ENCODE measurements around the gene SEMA3B.
"Not testable (repeated sequence)": the region's sequence is repeated elsewhere in the genome, so short reads cannot be mapped to it uniquely, and the experiment has no call there.

SEMA3B gene

GRCh38 chr3:50295553-50296431, 26.8 kb downstream of the SEMA3B start:
- no peak for DNase-seq

DNA sequence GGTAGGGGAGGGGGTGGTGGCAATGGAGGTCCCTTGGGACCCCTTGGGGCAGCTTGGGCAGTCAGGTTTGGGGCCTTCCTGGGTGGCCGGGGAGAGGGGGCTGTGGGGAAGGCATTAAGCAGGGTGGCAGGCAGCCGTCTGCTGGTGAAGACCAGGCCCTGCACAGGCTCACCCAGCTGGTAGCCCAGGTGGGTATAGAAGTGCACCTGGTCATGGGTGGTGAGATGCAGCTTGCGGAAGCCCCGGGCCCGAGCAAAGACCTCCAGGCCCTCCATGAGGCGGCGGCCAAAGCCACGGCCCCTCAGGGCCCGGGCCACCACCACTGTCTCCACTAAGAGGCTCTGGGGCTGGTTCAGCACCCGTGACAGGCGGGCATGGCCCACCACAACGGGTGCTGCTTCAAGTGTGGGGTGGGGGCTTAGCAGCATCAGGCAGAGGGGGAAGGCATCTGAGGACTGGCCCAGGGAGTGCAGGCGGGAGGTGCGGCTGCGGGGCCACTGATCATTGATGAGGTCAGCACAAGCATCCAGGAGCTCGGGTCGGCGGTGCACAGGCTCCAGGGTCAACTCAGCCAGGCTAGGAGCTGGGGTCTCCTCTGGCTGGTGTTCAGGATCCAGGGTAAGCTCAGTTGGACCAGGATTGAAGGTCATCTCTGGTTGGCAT, 27.9 kb downstream of the SEMA3B start:
- no peak for DNase-seq

DNA sequence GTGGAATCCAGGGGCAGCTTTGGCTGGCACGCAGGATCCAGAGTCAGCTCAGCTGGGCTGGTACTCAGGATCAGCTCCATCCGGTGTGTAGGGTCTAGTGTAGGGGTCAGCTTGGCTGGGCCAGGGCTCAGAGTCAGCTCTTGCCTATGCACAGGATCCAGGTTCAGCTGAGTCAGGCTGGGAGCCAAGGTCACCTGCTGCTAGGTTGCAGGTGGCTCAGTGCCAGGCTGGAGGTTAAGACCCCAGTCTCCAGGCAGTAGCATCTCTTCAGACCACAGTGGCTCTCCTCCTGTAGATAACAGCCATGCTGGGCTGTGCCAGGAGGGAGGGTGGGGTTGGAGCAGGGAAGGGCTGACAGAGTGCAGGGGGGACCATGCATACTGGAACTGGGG, 28.4 kb downstream of the SEMA3B start:
- no peak for DNase-seq

- DNase-seq, result no peak
Measured at GRCh38 chr3:50297896-50298725, 29.2 kb downstream of the SEMA3B start.

DNA sequence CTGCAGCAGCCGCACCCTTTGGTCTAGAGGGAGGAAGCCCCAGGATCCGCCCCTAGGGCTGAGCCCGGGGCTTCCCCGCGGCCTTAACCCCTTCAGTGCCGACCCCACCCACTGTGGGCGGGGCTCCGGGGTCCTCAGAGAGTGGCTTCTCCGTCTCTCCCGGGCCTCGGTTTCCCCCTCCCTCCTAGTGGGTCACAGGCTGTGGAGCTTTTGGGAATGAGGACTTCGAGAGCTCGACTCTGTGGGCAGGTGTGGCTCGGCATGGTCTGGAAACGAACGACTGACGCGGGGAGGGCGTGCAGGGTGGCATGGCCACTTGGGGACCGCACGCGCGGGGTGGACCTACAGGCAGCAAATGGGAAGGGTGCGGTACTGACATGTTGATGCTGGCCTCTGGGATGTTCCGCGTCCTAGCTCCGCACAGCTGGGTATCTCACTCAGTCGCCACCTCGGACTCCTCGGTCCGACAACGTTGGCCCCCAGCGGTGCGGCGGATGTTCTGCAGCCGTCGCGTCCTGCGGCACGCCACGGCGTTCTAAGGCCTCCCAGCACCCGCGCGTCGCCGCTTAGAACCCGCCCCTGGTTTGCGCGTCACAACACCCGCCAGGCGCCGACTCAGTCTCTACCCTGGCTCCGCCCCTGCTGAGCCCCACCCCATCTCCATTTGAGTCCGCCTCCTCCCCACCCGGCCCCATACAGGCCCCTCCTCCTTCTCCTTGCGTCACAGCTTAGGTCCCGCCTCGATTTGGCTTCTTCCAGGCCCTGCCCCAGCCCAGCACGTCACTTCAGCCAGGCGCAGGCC, 30.1 kb downstream of the SEMA3B start, which contains the start of the genes HYAL3 and NAA80:
Gene HYAL3 (minus strand): TSS at position 570 of the 802 bp plus-strand sequence. CDS start 3,803 bp downstream, outside the sequence.
Gene NAA80 (minus strand): TSS at position 570 of the 802 bp plus-strand sequence. CDS start 1,942 bp downstream, outside the sequence.
- peak; percentile 99 to 100 for DNase-seq

DNA sequence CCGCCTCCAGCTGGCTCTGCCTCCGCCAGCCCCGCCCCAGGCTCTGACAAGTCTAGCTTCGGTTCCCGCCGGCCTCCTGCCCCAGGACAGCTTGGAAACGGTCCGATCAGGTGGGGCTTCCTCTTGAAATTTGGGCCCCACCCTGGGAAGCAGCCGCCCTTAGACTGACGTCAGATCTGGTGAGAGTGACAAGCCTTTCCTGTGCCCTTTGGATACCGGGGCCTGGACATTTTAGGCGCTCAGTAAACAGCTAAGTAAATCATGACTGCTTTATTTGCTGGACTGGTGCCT, 30.6 kb downstream of the SEMA3B start:
- no peak for DNase-seq

DNA sequence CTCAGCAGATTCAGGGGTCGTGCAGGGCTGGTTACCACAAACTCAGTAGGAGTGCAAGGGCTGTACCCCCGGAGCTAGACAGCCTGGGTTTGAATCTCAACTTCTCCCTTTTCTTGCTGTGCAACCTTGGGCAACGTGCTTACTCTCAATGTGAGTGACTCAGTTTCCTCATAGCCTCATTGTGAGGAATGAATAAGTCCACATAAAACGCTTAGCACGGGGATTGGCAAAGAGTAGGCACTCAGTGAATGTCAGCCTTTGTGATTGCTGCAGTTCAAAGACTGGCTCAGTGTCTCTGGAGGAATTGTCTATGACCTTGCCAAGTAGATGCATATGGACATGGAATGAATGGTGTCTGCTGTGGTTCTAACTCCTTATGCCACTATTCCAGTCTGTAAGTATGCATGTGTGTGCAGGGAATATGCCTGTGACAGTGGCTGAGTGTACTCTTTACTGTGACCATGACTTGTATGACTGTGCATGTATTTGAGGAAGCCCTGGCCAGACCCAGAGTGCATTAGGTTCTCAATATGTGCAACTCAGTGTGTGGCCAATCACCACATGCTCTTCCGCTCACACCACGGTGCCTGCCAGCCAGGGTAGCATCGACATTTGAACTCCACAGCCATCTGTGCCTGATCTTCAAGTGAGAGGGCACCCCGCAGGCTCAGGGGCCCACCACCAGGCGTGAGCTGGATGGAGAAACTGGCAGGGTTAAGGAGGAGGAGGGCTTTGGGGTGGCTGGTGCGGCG, 31.2 kb downstream of the SEMA3B start:
- DNase-seq, result no peak

DNA sequence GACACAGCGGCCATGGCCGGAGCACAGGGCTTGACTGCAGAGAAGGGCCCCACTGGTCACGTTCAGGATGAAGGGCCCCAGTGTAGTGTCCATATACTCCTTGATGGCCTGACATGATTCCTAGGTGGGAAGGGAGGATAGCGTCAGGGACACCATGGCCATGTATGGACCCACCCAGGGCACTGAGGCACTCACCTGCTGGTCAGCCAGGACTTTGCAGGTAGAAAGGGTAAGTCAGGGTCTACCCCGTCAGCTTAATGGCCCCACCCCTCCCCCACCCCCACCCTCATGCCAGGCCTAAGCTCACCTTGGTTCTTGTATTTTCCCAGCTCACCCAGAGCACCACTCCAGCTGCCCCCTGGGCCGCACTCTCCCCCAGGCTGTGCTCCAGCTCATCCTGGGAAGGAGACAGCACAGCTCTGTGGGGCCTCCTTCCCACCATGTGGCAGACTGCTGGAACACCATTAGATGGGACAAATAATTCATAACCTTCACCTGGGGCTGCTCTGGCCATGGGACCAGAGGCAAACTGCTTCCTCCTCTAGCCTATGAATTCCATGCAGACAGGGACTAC, 31.8 kb downstream of the SEMA3B start:
- DNase-seq, result no peak

DNA sequence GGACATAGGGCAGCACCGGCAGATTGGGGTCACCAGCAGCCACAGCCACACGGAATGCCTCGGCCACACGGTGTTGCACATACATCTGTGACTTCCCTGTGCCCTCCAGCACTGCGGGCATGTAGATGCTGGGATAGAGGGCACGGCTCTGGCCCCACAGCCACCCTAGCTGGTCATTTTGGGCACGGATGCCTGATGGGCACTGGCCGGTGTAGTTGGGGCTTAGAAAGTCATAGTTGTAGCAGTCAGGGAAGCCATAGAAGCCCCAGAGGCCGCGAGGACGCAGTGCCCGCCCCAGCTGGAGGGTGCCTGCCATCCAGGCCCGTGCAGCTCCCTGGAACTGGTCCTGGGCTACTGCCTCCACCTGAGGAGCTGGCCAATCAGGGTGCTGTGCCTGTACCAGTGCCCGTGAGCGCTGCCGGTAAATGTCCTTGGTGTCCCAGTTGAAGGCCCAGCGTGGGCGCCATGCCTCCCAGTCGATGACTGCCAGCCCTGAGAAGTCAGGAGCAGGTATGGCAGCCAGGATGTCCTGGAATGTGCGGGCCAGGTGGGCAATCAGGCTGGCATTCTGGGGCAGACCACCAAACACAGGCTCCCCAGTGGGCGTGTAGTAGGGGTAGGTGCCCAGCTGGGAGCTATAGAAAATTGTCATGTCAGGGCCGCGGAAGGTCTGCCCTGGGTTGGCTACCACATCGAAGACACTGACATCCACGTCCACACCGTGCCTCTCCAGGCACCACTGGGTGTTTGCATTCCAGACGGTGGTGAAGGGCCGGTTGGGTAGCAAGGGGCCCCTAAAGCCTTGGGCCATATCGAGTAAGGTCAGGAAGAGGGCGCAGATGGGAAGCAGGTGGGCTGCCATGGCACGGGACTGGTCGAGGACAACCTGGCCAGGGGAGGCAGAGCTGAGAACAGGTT, 33.4 kb downstream of the SEMA3B start:
- DNase-seq, result no peak

GRCh38 chr3:50303013-50303815, 34.3 kb downstream of the SEMA3B start, which contains the start of gene HYAL1:
HYAL1 (minus strand) TSS chr3:50303574; CDS start chr3:50302956, 618 bp downstream.
- DNase-seq, result no peak

DNA sequence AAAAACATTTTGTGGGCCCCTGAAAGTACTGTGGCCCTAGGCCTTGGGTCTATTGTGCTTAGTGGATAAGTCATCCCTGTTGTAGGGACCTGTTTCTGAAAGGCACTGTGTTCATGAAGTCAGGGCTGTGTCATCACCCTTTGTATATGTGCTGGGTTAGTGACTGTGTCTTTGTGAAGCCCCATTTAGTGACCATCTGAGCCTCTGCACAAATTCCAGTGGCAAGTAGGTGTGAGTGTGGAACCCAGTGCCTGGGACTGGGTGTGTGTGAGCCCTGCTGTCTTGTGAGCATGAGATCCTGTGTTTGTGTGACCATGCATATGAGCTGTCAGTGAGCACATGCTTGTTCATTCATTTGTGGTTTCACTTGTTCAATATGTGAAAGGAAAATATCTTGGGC, 35.7 kb downstream of the SEMA3B start:
- DNase-seq, result no peak

DNA sequence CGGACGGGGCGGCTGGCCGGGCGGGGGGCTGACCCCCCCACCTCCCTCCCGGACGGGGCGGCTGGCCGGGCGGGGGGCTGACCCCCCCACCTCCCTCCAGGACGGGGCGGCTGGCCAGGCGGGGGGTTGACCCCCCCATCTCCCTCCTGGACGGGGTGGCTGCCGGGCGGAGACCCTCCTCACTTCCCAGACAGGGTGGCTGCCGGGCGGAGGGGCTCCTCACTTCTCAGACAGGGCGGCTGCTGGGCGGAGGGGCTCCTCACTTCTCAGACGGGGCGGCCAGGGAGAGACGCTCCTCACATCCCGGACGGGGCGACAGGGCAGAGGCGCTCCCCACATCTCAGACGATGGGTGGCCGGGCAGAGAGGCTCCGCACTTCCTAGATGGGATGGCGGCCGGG, 43.1 kb downstream of the SEMA3B start:
- not testable (repeated sequence) for DNase-seq

DNA sequence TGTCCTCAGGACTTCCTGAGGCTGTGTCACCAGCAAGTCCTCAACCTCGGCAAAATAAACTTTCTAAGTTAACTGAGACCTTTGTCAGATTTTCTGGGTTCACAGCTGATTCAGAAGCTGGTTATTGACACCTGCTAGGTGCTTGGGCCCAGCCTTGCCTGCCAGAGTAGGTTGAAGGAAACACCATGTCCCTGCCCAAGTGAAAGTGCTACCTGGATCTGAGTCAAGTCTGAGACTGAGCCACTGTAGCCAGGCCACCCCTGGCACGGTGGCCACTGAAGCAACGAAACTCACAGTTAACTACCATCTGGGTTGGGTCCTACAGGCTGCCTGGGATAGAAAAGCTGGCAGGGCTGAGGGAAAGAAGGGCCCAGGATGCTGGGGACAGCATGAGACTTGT, 45.4 kb downstream of the SEMA3B start:
- DNase-seq, result no peak

- no peak for DNase-seq
Measured at GRCh38 chr3:50314816-50315215, 45.9 kb downstream of the SEMA3B start.

DNA sequence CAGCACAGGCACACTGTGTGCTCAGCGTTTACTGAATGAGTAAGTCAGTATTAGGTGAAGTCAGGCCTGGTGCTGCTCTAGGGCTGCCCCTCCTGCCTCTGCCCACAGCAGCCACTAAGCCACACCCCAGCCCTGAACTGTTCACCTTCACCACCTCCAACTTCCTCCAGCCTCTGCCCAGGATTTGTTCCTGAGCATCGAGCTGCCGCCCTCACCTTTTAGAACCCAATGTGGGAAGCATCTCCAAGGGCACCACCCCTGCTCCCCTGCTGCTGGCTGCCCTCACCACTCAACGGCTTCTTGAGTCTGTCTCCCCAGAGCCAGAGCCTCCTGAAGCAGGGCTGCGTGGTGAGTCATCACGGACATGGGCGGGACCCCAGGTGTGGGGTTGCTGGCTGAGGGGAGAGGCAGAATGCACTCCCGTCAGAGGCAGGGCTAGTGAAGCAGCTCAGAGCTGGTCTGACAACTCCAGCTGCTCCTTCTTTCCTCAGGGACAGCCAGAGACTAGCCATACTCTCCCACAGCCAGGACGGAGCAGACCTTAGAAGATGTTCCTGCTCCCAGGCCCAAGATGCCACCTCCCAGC, 47.8 kb downstream of the SEMA3B start:
- peak; percentile 52 to 63 for DNase-seq

DNA sequence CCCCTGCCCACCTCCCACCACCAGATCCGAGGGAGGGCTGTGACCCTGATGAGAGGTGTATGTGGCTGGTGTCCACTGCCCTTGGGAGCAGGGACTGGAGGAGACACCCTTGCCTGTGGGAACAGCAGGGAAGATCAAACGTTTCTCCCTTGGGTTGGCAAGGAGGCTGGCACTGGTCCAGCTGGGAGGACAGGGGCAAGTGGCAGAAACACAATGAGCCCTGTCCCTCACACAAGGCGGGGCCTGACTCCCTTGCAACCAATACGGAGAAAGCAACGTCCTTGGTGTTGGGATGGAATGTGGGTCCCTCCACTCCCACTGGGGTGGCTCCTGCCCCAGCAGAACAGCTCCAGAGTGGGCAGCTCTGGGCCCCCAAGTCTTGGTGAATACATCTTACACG, 48.4 kb downstream of the SEMA3B start:
- no peak for DNase-seq

DNA sequence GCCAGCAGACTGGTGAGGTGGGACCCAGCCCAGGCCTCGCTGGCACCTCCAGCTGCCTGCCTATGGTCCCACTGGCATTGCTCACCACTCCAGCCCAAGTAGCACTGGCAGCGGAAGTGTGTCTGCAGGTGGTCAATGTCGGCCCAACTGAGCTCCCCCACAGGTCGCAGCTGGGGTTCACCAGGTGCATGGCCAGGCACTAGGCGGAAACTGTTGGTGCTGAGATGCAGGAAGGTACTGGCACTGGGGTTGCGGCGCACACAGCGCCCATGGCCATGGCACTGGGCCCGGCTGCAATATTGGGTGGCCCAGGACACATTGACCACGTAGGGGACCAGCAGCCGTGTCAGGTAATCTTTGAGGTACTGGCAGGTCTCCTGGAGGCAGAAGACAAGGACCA, 49.2 kb downstream of the SEMA3B start:
- no peak for DNase-seq

GRCh38 chr3:50318615-50319014, 49.7 kb downstream of the SEMA3B start:
- DNase-seq, result no peak
